ENCODE data around the gene FAM118A. TPM values are rescaled to one million over a fixed set of nuclear protein-coding genes. Genes with fewer than 3 reads are reported as not detected.
"Not testable (repeated sequence)": the region's sequence is repeated elsewhere in the genome, so short reads cannot be mapped to it uniquely, and the experiment has no call there.

The FAM118A gene
- total and polyA plus RNA-seq, 2 experiments from 2014 or later, result 11.9 to 20.3 TPM

GRCh38 chr22:45324311-45324711, 14.6 kb downstream of the FAM118A start (continued):
- TF ChIP-seq ZNF114 (CRISPR knock-in tag; IDR thresholded peaks at IDR 0.05), result no peak
- TF ChIP-seq ZNF462 (CRISPR knock-in tag; IDR thresholded peaks at IDR 0.05), result no peak
- no peak for TF ChIP-seq ETS1 (IDR thresholded peaks at IDR 0.05)

GRCh38 chr22:45328261-45328660, 18.5 kb downstream of the FAM118A start:
- H4K20me1 ChIP-seq (replicated peaks; ENCODE audit: insufficient read depth); H3F3A ChIP-seq (replicated peaks; ENCODE audit: low read depth); H3K36me3 ChIP-seq (ENCODE audit: insufficient read depth); ATAC-seq; H2AFZ ChIP-seq; H3K4me1 Mint-ChIP-seq; H3K27ac ChIP-seq (ENCODE audit: low read depth); H3K27ac Mint-ChIP-seq; H3K9me2 ChIP-seq (ENCODE audit: insufficient read depth); H3K9me3 Mint-ChIP-seq; H3K4me1 ChIP-seq (ENCODE audit: insufficient read depth); DNase-seq (ENCODE audit: low spot score); H3K27me3 Mint-ChIP-seq (ENCODE audit: insufficient read depth, low read depth, poor library complexity); H3K4me3 Mint-ChIP-seq; H3K4me3 ChIP-seq; H3K4me2 ChIP-seq; H3K79me2 ChIP-seq (replicated peaks; ENCODE audit: insufficient read depth); H3K27me3 ChIP-seq (ENCODE audit: insufficient read depth): not testable (repeated sequence)
- peaks cover 44% of the 10 kb centered on the region for H3K36me3 Mint-ChIP-seq (ENCODE audit: low read depth)
